WTC11 (cell line): ENCODE data around the gene STON2.
"Not testable (repeated sequence)": the region's sequence is repeated elsewhere in the genome, so short reads cannot be mapped to it uniquely, and the experiment has no call there.

ENCODE experiments used
- ATF6 ChIP-seq: sonication (generic); formaldehyde crosslinking; IDR thresholded peaks from 2 replicates; pipeline ENCODE4 v1.8.1; 2023; ENCODE audit warnings: mild to moderate bottlenecking, missing genetic modification reagents
- CTCF ChIP-seq: fragments of 200-600 bp; IDR thresholded peaks from 2 replicates; pipeline ENCODE4 v1.8.0; 2022; ENCODE audit warnings: antibody characterized with exemption
- ELF4 ChIP-seq: sonication (generic); formaldehyde crosslinking; IDR thresholded peaks from 2 replicates; pipeline ENCODE4 v1.8.1; 2022; ENCODE audit warnings: low read depth, mild to moderate bottlenecking, moderate library complexity, missing genetic modification reagents
- STAT6 ChIP-seq: sonication (generic); formaldehyde crosslinking; conservative IDR thresholded peaks from 2 replicates; pipeline ENCODE4 v1.8.1; 2023; ENCODE audit warnings: mild to moderate bottlenecking, low read depth, missing genetic modification reagents, moderate library complexity

GRCh38 chr14:81380009-81380408 lies 20.1 kb downstream of the STON2 start:
- TF ChIP-seq ELF4 (CRISPR knock-in tag); STAT6 (CRISPR knock-in tag); ATF6 (CRISPR knock-in tag); CTCF: not testable (repeated sequence)
